T-helper 1 cell (primary cell): ENCODE measurements around the gene WASL.
A peak's percentile ranks its signal among the peaks of the same experiment; 100 is the strongest.
"Not testable (repeated sequence)": the region's sequence is repeated elsewhere in the genome, so short reads cannot be mapped to it uniquely, and the experiment has no call there.

Experiments used
- DNase-seq, 5 donors: peaks; one replicate each; pipeline ENCODE4 v3.0.0-alpha.2; 2012 to 2020

The WASL gene

GRCh38 chr7:123768493-123768892 is 19.7 kb upstream of the WASL start:
- DNase-seq, result no peak

- DNase-seq, result no peak
Measured at GRCh38 chr7:123763191-123763661, 14.4 kb upstream of the WASL start.

- DNase-seq, result no peak
Measured at GRCh38 chr7:123761729-123762128, 12.9 kb upstream of the WASL start.

- DNase-seq, result no peak
Measured at GRCh38 chr7:123757095-123757494, 8.3 kb upstream of the WASL start.

GRCh38 chr7:123755338-123755737 is 6.5 kb upstream of the WASL start:
- no peak for DNase-seq

- no peak for DNase-seq
Measured at GRCh38 chr7:123754271-123754871, 5.6 kb upstream of the WASL start.

GRCh38 chr7:123752534-123752933 is 3.7 kb upstream of the WASL start:
- DNase-seq, result no peak

GRCh38 chr7:123751821-123752220 is 3.0 kb upstream of the WASL start:
- no peak for DNase-seq

- no peak for DNase-seq
Measured at GRCh38 chr7:123750389-123751230, 1.8 kb upstream of the WASL start.

- DNase-seq, result peak in 1 of 5 donors; percentile 16
Measured at GRCh38 chr7:123749537-123749857, 694 bp upstream of the WASL start.

- peak; percentile 12 to 32 (median 15) for DNase-seq
Measured at GRCh38 chr7:123748171-123748733, 551 bp downstream of the WASL start.

- DNase-seq, result peak in 2 of 5 donors; percentile 15 to 33
Measured at GRCh38 chr7:123747620-123748141, 1.1 kb downstream of the WASL start.

- DNase-seq, result peak in 1 of 5 donors; percentile 31
Measured at GRCh38 chr7:123746931-123747488, 1.8 kb downstream of the WASL start.

GRCh38 chr7:123746055-123746454 is 2.7 kb downstream of the WASL start:
- no peak for DNase-seq

- DNase-seq, result no peak
Measured at GRCh38 chr7:123745437-123745836, 3.4 kb downstream of the WASL start.

- no peak for DNase-seq
Measured at GRCh38 chr7:123744416-123744815, 4.4 kb downstream of the WASL start.

GRCh38 chr7:123741940-123742339 is 6.9 kb downstream of the WASL start:
- DNase-seq, result no peak

- DNase-seq, result no peak
Measured at GRCh38 chr7:123738808-123739207, 10.0 kb downstream of the WASL start.

GRCh38 chr7:123738356-123738755 is 10.4 kb downstream of the WASL start:
- no peak for DNase-seq

GRCh38 chr7:123737168-123737674 is 11.6 kb downstream of the WASL start:
- not testable (repeated sequence) for DNase-seq

- no peak for DNase-seq
Measured at GRCh38 chr7:123735539-123735938, 13.3 kb downstream of the WASL start.

- no peak for DNase-seq
Measured at GRCh38 chr7:123734498-123734897, 14.3 kb downstream of the WASL start.

- DNase-seq, result no peak
Measured at GRCh38 chr7:123732413-123733091, 16.3 kb downstream of the WASL start.
